ENCODE results near the gene COL6A5. TPM values are rescaled to one million over a fixed set of nuclear protein-coding genes. Genes with fewer than 3 reads are reported as not detected.
"Not testable (repeated sequence)": the region's sequence is repeated elsewhere in the genome, so short reads cannot be mapped to it uniquely, and the experiment has no call there.

COL6A5 gene
- total and polyA plus RNA-seq, 4 donors: 0.05 to 0.20 (median 0.07) TPM

DNA sequence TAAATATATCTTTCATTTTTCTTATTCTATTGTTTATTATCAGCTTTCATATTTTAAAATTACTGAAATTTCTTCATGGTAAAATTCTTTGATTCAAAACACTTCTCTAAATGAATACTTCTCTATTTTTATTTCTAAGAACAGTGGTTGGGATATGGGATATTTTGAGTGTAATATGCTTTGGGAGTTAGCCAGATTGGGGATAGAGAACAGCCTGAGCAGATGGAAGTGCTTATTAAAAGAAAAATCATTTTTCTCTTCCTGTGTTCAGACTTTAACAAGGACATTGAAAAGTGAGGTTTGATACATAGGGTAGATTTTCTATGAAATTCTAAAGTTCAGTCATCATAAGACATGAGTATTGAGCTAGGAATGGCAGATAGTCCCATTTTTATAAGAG is 84.8 kb downstream of the COL6A5 start:
- Histone ChIP-seq H3K4me1 (ENCODE audit: control insufficient read depth, insufficient read depth, low read length) (peaks cover 5% of the 10 kb centered on the region), H3K36me3 (ENCODE audit: control insufficient read depth, insufficient read depth, low read length) (no peaks in the 10 kb centered on the region), H3K27me3 (ENCODE audit: control insufficient read depth, insufficient read depth, low read length) (no peaks in the 10 kb centered on the region), H3K27ac (ENCODE audit: low read depth, low read length) (no peak overlapping the region), H3K4me3 (ENCODE audit: low read depth, low read length) (no peak overlapping the region), H3K9me3 (ENCODE audit: control insufficient read depth, insufficient read depth, low read length) (no peaks in the 10 kb centered on the region)
- DNase-seq (ENCODE audit: low read depth in 4 of 6, low spot score in 6 of 6): peak in 1 of 6 donors; percentile 62

DNA sequence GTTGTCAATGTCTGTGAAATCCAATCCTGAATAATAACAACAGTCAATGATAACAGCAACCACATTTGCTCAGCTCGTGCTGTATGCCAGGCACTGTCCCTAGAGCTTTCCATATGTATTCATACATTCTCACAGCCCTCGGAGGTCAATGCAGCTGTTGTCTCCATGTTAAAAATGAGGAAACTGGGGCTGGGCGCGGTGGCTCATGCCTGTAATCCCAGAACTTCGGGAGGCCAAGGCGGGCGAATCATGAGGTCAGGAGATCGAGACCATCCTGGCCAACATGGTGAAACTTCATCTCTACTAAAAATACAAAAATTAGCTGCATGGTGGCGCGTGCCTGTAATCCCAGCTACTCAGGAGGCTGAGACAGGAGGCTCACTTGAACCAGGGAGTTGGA is 86.6 kb downstream of the COL6A5 start:
- H3K27ac ChIP-seq (ENCODE audit: low read depth, low read length); H3K27me3 ChIP-seq (ENCODE audit: control insufficient read depth, insufficient read depth, low read length); H3K4me3 ChIP-seq (ENCODE audit: low read depth, low read length); H3K4me1 ChIP-seq (ENCODE audit: control insufficient read depth, insufficient read depth, low read length); DNase-seq (ENCODE audit: low read depth in 4 of 6, low spot score in 6 of 6); H3K36me3 ChIP-seq (ENCODE audit: control insufficient read depth, insufficient read depth, low read length); H3K9me3 ChIP-seq (ENCODE audit: control insufficient read depth, insufficient read depth, low read length): not testable (repeated sequence)
- WGBS (ENCODE audit: insufficient coverage): 89% methylated on average over 6 of the region's 10 CpGs

DNA sequence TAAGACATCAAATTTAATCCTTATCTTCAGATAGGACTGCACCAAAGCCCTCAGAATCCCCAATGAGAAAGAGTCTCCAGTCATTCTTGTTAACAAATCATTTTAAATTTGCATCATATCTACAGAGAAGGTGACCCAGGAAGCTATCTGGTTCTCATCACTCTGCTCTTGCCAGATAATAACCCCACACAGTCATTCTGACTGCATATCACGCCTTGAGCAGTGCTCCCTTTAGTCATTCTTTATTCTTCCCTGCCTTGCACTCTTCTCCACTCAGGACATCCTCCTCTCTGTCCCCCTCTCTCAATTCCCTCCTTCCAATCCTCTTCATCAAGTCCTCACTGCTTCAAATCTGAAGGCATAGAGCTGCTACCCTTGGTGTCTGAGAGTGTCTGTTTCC is 87.8 kb downstream of the COL6A5 start:
- no peaks in the 10 kb centered on the region for H3K27me3 ChIP-seq (ENCODE audit: control insufficient read depth, insufficient read depth, low read length)
- no peak overlapping the region for H3K4me3 ChIP-seq (ENCODE audit: low read depth, low read length)
- peaks cover 5% of the 10 kb centered on the region for H3K4me1 ChIP-seq (ENCODE audit: control insufficient read depth, insufficient read depth, low read length)
- no peak overlapping the region for H3K27ac ChIP-seq (ENCODE audit: low read depth, low read length)
- no peaks in the 10 kb centered on the region for H3K36me3 ChIP-seq (ENCODE audit: control insufficient read depth, insufficient read depth, low read length)
- H3K9me3 ChIP-seq (ENCODE audit: control insufficient read depth, insufficient read depth, low read length): no peaks in the 10 kb centered on the region
- WGBS (ENCODE audit: insufficient coverage): 81% methylated on average over 1 of the region's 1 CpG
- no peak for DNase-seq (ENCODE audit: low read depth in 4 of 6, low spot score in 6 of 6)

DNA sequence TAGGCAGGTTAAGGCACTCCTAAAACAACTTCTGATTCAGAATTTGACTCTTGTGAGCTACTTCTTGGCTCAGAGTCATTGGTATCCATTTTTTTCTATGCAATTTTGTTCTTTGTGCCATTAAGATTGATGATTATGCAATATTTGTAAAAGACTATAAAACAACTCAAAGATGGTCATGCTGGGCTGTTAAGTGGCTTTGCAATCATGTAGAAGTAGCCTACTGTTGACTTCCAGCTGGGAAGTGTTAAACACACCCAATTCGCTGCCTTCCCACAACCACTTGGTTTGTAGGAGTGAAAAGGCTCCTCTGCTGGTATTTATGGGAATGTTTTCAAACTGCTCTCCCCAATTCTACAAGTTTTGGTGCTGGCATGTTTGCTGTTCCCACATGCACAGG is 96.8 kb downstream of the COL6A5 start:
- H3K9me3 ChIP-seq (ENCODE audit: control insufficient read depth, insufficient read depth, low read length): no peaks in the 10 kb centered on the region
- WGBS (ENCODE audit: insufficient coverage): no CpG with 5 or more reads among the region's 1 CpG

DNA sequence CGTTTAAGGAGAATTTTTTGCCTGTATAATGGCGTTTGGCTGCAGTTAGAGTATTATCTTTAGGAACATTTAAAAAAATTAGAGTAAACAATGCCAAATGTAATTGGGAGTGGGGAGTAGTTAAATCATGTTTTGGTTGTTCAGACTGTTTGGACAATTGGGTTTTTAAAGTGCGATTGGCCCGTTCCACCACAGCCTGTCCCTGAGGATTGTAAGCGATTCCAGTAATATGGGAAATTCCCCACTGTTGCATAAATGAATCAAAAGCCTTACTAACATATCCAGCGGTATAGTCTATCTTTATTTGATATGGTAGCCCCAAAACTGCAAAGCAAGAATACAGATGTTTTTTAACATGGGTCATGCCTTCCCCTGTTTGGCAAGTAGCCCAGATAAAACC is 101.4 kb downstream of the COL6A5 start:
- not testable (repeated sequence) for DNase-seq (ENCODE audit: low read depth in 4 of 6, low spot score in 6 of 6); H3K4me1 ChIP-seq (ENCODE audit: control insufficient read depth, insufficient read depth, low read length); H3K4me3 ChIP-seq (ENCODE audit: low read depth, low read length); H3K27ac ChIP-seq (ENCODE audit: low read depth, low read length); H3K9me3 ChIP-seq (ENCODE audit: control insufficient read depth, insufficient read depth, low read length); H3K27me3 ChIP-seq (ENCODE audit: control insufficient read depth, insufficient read depth, low read length); H3K36me3 ChIP-seq (ENCODE audit: control insufficient read depth, insufficient read depth, low read length)
- WGBS (ENCODE audit: insufficient coverage): 100% methylated on average over 1 of the region's 6 CpGs

More for the DNA sequence above, 96.8 kb downstream of the COL6A5 start:
- H3K4me1 ChIP-seq (ENCODE audit: control insufficient read depth, insufficient read depth, low read length): no peaks in the 10 kb centered on the region
- DNase-seq (ENCODE audit: low read depth in 4 of 6, low spot score in 6 of 6): peak in 1 of 6 donors; percentile 25
- H3K36me3 ChIP-seq (ENCODE audit: control insufficient read depth, insufficient read depth, low read length): no peaks in the 10 kb centered on the region
- H3K4me3 ChIP-seq (ENCODE audit: low read depth, low read length): no peak overlapping the region
- no peaks in the 10 kb centered on the region for H3K27me3 ChIP-seq (ENCODE audit: control insufficient read depth, insufficient read depth, low read length)
- H3K27ac ChIP-seq (ENCODE audit: low read depth, low read length): no peak overlapping the region

DNA sequence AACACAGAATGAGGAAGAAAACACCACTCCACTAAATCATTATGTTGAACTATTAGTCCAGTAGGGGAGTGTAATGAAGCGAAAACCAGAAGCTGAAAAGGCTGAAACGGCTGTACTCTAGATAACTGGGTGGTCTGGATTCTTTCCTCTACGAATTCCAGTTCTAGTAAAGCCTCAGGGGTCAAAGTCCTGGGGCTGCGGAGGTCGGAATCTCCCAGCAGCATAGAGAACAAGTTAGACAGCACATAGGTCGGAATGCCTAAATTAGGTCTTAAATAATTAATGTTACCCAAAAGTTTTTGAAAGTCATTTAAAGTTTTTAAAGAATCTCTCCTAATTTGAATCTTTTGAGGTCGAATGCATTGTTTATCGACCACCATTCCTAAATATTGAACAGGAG is 102.7 kb downstream of the COL6A5 start:
- 50% methylated on average over 3 of the region's 8 CpGs for WGBS (ENCODE audit: insufficient coverage)
- not testable (repeated sequence) for H3K4me1 ChIP-seq (ENCODE audit: control insufficient read depth, insufficient read depth, low read length); H3K27me3 ChIP-seq (ENCODE audit: control insufficient read depth, insufficient read depth, low read length); H3K27ac ChIP-seq (ENCODE audit: low read depth, low read length); H3K36me3 ChIP-seq (ENCODE audit: control insufficient read depth, insufficient read depth, low read length); H3K4me3 ChIP-seq (ENCODE audit: low read depth, low read length); DNase-seq (ENCODE audit: low read depth in 4 of 6, low spot score in 6 of 6); H3K9me3 ChIP-seq (ENCODE audit: control insufficient read depth, insufficient read depth, low read length)

DNA sequence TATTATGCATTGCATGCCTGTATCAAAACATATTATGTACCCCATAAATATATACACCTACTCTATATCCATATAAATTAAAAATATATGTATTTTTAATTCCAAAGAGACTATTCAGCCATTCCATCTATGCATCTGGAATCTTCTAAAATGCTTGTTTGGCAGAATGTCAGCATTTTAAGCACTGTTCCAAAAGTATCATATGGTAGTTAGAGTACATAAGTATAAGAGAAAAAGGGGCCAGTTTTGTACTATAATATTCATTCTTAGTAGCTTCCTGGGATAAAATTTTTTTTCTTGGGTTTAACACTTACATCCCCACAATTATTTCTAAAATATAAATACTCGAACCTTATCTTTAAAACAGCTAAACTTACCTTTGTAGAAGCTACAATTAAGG is 111.1 kb downstream of the COL6A5 start:
- Histone ChIP-seq H3K27ac (ENCODE audit: low read depth, low read length) (no peak overlapping the region), H3K4me3 (ENCODE audit: low read depth, low read length) (no peak overlapping the region), H3K4me1 (ENCODE audit: control insufficient read depth, insufficient read depth, low read length) (no peaks in the 10 kb centered on the region), H3K36me3 (ENCODE audit: control insufficient read depth, insufficient read depth, low read length) (no peaks in the 10 kb centered on the region), H3K27me3 (ENCODE audit: control insufficient read depth, insufficient read depth, low read length) (no peaks in the 10 kb centered on the region), H3K9me3 (ENCODE audit: control insufficient read depth, insufficient read depth, low read length) (no peaks in the 10 kb centered on the region)
- DNase-seq (ENCODE audit: low read depth in 4 of 6, low spot score in 6 of 6): no peak
- no CpG with 5 or more reads among the region's 1 CpG for WGBS (ENCODE audit: insufficient coverage)

DNA sequence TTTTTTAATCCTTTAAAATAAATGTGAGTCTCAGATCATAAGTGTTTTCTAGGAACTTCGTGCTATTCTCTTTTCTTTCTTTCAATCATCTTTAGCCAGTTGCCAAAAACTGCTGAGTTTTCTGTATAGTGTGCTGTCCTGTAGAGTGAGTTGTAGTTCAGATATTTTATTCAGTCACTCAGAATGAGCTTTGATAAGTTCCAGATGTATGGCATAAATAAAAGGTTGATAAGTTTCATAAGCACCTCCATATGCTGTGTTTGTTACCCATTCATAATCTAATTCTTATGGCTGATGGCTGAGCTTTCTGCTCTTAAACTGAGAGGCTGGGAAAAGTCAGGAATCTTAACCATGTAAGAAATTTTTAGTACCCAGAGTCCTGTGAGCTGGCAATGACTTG is 112.2 kb downstream of the COL6A5 start:
- H3K27ac ChIP-seq (ENCODE audit: low read depth, low read length): no peak overlapping the region
- no CpG with 5 or more reads among the region's 1 CpG for WGBS (ENCODE audit: insufficient coverage)
- no peak overlapping the region for H3K4me3 ChIP-seq (ENCODE audit: low read depth, low read length)
- H3K27me3 ChIP-seq (ENCODE audit: control insufficient read depth, insufficient read depth, low read length): no peaks in the 10 kb centered on the region
- no peaks in the 10 kb centered on the region for H3K9me3 ChIP-seq (ENCODE audit: control insufficient read depth, insufficient read depth, low read length)
- no peaks in the 10 kb centered on the region for H3K36me3 ChIP-seq (ENCODE audit: control insufficient read depth, insufficient read depth, low read length)
- DNase-seq (ENCODE audit: low read depth in 4 of 6, low spot score in 6 of 6): no peak
- no peaks in the 10 kb centered on the region for H3K4me1 ChIP-seq (ENCODE audit: control insufficient read depth, insufficient read depth, low read length)

DNA sequence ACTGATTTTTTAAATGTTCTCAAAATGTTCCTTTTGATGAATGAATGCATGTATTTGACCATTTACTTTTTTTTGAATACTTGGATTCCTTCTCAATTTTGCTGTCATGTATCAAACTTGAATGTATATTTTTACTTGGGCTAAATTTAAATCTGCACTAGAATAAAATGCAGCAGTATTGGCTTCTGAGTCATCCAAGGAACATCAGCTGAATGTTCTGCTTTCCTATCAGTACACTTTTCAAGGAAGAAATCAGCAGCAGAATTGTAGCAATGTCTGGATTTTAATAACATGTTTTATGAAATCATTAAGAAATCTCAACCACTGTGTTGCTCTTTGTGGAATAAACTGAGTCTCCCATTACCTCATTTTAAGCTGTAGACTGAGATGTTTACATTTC is 114.5 kb downstream of the COL6A5 start:
- Histone ChIP-seq H3K9me3 (ENCODE audit: control insufficient read depth, insufficient read depth, low read length) (no peaks in the 10 kb centered on the region), H3K36me3 (ENCODE audit: control insufficient read depth, insufficient read depth, low read length) (no peaks in the 10 kb centered on the region), H3K27ac (ENCODE audit: low read depth, low read length) (no peak overlapping the region), H3K4me3 (ENCODE audit: low read depth, low read length) (no peak overlapping the region), H3K27me3 (ENCODE audit: control insufficient read depth, insufficient read depth, low read length) (no peaks in the 10 kb centered on the region), H3K4me1 (ENCODE audit: control insufficient read depth, insufficient read depth, low read length) (no peaks in the 10 kb centered on the region)
- DNase-seq (ENCODE audit: low read depth in 4 of 6, low spot score in 6 of 6): no peak

DNA sequence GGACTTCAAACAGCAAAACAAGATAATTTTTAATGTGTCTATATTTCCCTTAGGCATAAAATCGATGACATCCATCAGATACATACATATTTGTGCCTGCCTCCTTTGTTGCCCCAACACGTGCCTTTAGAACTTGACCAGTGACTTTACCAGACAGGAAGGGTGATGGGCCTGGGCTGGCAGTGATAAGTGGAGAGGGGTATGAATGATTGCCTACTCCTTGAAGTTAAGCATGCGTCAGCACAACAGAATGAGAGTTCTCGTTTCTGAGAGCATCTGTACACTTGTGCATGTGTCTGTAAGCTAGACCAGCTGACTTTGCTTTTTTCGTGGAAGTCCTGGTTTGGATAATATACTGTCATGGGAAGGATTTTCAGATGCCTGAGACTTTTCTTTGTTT is 116.6 kb downstream of the COL6A5 start:
- DNase-seq (ENCODE audit: low read depth in 4 of 6, low spot score in 6 of 6): no peak
- Histone ChIP-seq H3K27ac (ENCODE audit: low read depth, low read length) (no peak overlapping the region), H3K4me1 (ENCODE audit: control insufficient read depth, insufficient read depth, low read length) (no peaks in the 10 kb centered on the region), H3K27me3 (ENCODE audit: control insufficient read depth, insufficient read depth, low read length) (no peaks in the 10 kb centered on the region), H3K36me3 (ENCODE audit: control insufficient read depth, insufficient read depth, low read length) (no peaks in the 10 kb centered on the region), H3K9me3 (ENCODE audit: control insufficient read depth, insufficient read depth, low read length) (no peaks in the 10 kb centered on the region), H3K4me3 (ENCODE audit: low read depth, low read length) (no peak overlapping the region)
- WGBS (ENCODE audit: insufficient coverage): 73% methylated on average over 3 of the region's 5 CpGs

DNA sequence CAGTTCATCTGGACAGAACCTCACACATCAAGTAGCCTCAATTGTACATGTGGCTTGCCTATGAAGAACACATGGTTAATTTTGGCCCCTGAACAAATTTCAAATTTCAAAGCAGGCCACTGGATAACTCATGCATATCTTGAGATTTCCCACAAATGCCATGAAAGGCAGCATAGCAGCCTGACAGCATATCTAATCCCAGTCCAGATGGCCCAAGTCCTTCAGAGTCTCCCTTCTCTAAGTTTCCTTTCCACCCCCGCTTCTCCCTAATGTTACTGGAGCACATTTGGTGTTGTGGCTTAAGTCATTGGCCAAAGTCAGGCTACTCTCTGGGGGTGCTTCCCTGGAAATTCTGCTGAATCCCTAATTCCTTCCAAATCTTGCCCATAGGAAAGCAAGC is 117.7 kb downstream of the COL6A5 start:
- H3K27me3 ChIP-seq (ENCODE audit: control insufficient read depth, insufficient read depth, low read length): no peaks in the 10 kb centered on the region
- no peaks in the 10 kb centered on the region for H3K36me3 ChIP-seq (ENCODE audit: control insufficient read depth, insufficient read depth, low read length)
- DNase-seq (ENCODE audit: low read depth in 4 of 6, low spot score in 6 of 6): no peak
- H3K4me1 ChIP-seq (ENCODE audit: control insufficient read depth, insufficient read depth, low read length): no peaks in the 10 kb centered on the region
- H3K27ac ChIP-seq (ENCODE audit: low read depth, low read length): no peak overlapping the region
- no peaks in the 10 kb centered on the region for H3K9me3 ChIP-seq (ENCODE audit: control insufficient read depth, insufficient read depth, low read length)
- no CpG with 5 or more reads among the region's 1 CpG for WGBS (ENCODE audit: insufficient coverage)
- H3K4me3 ChIP-seq (ENCODE audit: low read depth, low read length): no peak overlapping the region
